Omental fat pad (tissue), 4 donors: ENCODE measurements around the gene CCDC127. TPM values are rescaled to one million over a fixed set of nuclear protein-coding genes. Genes with fewer than 3 reads are reported as not detected.

ENCODE experiments used
- ATAC-seq: fragments of 150-250 bp; one replicate; pipeline ENCODE4 v1.9.1; 2016; ENCODE audit warnings: mild to moderate bottlenecking, moderate library complexity; ENCODE audit not compliant: low FRiP score
- DNase-seq: peaks from one replicate; pipeline ENCODE4 v3.0.0-alpha.2; 2019; ENCODE audit warnings: low spot score
- total RNA-seq, 4 donors: library from RNA; depleted of rRNA; stranded (reverse); fragments of >200 nt; gene quantifications; one replicate each; pipeline ENCODE4 v1.1.0, GENCODE V29; 2016
- TF ChIP-seq, protein P1 (sequence below), 3 donors: fragments of 450-650 bp; IDR thresholded peaks; one replicate each; pipeline ENCODE4 v1.5.1; 2016 to 2017; ENCODE audit warnings: antibody characterized with exemption in 3 of 3, mild to moderate bottlenecking in 3 of 3, moderate library complexity in 2 of 3

The CCDC127 gene
- total RNA-seq, 4 donors from 2014 or later: 4.7 to 10.6 (median 5.5) TPM

DNA sequence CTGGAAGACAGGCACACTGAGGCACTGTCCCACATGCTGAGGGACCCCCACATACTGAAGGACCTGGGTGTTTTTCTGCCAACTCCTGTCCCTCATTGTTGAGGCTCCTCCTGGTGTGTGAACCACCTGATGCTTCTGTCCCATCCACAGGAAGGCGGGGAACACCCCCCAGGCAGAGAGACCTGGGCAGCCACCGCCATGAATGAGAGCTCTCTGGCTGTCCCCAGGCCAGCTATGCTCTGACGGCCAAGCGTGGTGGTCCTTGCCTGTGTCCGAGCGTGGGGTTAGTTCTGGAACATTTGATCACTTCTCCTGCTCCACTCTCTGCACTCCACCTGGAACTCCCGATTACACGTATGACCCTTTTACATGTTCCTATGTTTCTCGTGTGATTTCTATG is 38.6 kb downstream of the CCDC127 start:
- no peak for ATAC-seq
- TF ChIP-seq, protein P1, sequence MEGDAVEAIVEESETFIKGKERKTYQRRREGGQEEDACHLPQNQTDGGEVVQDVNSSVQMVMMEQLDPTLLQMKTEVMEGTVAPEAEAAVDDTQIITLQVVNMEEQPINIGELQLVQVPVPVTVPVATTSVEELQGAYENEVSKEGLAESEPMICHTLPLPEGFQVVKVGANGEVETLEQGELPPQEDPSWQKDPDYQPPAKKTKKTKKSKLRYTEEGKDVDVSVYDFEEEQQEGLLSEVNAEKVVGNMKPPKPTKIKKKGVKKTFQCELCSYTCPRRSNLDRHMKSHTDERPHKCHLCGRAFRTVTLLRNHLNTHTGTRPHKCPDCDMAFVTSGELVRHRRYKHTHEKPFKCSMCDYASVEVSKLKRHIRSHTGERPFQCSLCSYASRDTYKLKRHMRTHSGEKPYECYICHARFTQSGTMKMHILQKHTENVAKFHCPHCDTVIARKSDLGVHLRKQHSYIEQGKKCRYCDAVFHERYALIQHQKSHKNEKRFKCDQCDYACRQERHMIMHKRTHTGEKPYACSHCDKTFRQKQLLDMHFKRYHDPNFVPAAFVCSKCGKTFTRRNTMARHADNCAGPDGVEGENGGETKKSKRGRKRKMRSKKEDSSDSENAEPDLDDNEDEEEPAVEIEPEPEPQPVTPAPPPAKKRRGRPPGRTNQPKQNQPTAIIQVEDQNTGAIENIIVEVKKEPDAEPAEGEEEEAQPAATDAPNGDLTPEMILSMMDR (IDR thresholded peaks at IDR 0.05): no peak
- DNase-seq: no peak

DNA sequence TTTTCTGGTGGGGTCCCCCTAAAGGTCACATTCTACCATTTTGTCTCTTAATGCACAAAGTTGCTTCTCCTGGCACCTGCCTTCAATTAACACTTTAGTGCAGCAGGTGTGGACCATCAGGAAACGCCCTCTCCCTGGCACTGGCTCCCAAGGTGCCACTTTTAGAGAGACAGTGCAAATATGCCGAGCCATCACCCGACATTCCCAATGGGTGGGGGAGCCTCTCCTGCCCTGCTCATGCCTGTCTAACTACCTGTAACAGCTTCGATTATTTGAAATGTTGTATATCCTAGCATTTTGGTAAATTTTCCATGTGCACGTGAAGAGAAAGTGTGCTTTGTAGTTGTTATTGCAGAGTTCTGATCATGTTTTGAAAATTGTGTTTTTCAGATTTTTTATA is 39.8 kb downstream of the CCDC127 start:
- TF ChIP-seq, protein P1 (IDR thresholded peaks at IDR 0.05): no peak
- ATAC-seq: no peak
- DNase-seq: no peak

DNA sequence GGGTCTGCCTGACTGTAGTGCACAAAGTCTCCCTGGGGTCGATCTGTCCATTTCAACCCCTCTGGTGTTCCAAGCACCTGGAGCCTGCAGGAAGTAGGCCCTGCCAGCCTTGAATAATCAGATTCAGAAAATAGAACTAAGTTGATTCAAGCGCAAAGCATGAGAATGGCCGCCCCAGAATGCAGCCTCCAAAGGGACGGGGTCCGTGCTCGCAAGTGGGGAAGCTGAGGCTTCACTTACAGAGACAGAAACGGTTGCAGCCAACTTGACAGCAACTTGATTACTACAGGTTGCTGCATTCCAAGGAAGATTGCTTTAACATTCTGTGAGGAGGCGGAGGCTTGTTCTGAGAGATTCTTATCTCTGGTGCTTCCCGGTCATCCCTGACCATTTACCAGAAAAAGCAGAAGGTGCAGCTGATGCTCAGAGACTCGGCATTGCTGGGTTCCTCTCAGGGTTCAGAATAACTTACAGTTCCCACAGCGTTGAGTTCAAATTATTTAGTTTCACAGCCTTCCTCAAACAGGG is 41.6 kb downstream of the CCDC127 start:
- TF ChIP-seq, protein P1 (IDR thresholded peaks at IDR 0.05): no peak
- DNase-seq (no peak), ATAC-seq (no peak)

DNA sequence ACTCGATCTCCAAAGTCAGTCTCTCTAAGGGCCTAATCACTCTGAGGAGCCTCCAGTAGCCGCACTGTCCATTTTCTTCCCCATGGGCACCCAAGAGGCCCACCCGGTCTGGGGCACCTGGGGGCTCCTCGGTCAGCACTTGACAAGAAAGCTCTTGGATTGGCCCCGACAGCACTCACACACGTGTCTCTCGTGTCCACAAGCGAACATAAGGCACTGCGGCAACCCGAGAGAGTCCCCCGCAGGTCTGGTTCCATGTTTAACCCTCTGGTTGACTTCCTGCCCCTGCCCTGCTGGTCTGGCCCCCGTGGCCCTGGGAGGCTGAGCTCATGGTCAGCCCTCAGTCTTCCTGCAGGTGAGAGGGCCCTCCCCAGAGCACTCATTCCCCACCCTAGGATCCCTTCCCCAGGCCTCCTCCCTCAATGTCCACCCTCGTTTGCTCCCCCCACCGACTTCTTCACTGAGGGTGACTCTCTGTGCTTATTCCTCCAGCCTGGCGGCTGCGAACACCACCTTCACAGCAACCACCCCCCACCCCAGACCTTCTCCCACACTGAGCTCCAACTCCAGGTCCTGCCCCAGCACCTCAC is 43.0 kb downstream of the CCDC127 start:
- no peak for ATAC-seq
- DNase-seq: no peak
- TF ChIP-seq, protein P1 (IDR thresholded peaks at IDR 0.05): no peak

DNA sequence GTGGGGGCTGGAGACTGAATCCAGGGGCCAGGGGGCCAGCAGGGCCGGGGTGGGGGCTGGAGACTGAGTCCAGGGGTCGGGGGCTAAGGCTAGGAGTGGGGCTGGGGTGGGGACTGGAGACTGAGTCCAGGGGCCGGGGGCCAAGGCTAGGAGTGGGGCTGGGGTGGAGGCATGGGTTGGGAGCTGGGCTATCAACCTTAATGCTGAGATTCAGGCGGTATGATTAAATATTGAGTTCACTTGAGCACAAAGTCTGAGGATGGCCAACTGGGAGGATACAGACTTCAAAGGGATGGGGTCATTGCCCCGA is 43.7 kb downstream of the CCDC127 start:
- DNase-seq (no peak), ATAC-seq (no peak)
- TF ChIP-seq, protein P1 (IDR thresholded peaks at IDR 0.05): no peak

DNA sequence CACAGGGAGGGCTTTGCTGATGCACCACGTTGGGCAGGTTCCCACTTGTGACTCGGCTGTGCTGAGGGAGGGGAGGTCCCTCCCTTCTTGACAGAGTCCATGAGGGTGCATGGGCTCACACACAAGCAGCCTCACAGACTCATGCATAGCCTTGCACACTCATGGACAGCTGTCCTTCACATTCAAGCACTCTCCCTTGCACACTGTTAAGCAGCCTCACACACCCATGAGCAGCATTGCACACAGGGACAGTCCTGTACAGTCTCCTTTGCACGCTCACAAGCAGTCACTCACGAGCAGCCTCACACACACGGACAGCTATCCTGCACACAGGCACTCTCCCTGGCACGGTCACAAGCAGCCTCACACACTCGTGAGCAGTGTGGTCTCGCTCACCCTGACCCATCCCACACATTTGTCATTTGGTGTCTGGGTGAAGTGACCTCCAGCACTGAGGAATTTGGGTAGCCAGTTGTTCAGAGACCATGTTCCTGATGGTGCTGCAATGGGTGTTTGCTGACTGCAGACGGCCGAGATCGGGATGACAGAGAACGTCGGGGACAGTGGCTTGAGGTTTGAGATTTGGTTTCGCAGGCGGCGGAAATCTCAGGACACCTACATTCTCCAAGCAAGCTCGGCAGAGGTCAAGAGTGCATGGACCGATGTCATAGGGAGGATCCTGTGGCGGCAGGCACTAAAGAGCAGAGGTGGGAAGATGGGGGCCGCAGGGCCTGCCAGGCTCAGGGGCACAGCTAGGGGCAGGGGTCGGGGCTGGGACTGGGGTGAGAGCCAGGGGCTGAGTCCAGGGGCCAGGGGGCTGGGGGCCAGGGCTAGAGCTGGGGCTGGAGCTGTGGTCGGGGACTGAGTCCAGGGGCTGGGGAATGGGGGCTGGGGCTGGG is 44.3 kb downstream of the CCDC127 start:
- DNase-seq (no peak), ATAC-seq (no peak)
- TF ChIP-seq, protein P1 (IDR thresholded peaks at IDR 0.05): no peak
